Spleen (tissue), 7 donors: ENCODE data around the gene MIF.

Experiments used
- CTCF ChIP-seq, 11 experiments: fragments of 200-600 bp in 7 of 11; fragments of 450-650 bp in 4 of 11; sonication (generic) in 4 of 11; IDR thresholded peaks in 8 of 11; conservative IDR thresholded peaks in 3 of 11; 1 replicate in 7 of 11; 2 replicates in 4 of 11; pipeline versions ENCODE4 v1.4.0 to v1.8.0; 2016 to 2021; ENCODE audit warnings: antibody characterized with exemption in 11 of 11, inconsistent platforms in 4 of 11, mild to moderate bottlenecking in 1 of 11
- POLR2AphosphoS5 ChIP-seq, 3 donors: sonication (generic); formaldehyde crosslinking; IDR thresholded peaks; one replicate each; pipeline ENCODE4 v1.5.1; 2017; ENCODE audit warnings: antibody characterized with exemption in 3 of 3
- donor health status: DM: no; HTN: no; CAD: no; lungs with moderate emphysema.
- donor health status: DM: no; HTN: no; CAD: no.
- donor health status: DM: no; HTN: no; CAD: no.

- no peak for TF ChIP-seq CTCF (IDR thresholded peaks at IDR 0.05 in 8 of 11, conservative IDR thresholded peaks at IDR 0.05 in 3 of 11)
- TF ChIP-seq POLR2AphosphoS5 (IDR thresholded peaks at IDR 0.05) = no peak
Measured at GRCh38 chr22:23893121-23893944, 850 bp upstream of the MIF start.
